GM10266 (cell line): ENCODE measurements around the gene TET2.
"Not testable (repeated sequence)": the region's sequence is repeated elsewhere in the genome, so short reads cannot be mapped to it uniquely, and the experiment has no call there.

ENCODE experiments used
- DNase-seq: peaks from one replicate; pipeline ENCODE4 v3.0.0; 2012; ENCODE audit errors: extremely low spot score
- TF ChIP-seq, protein P1 (sequence below): IDR thresholded peaks from 2 replicates; pipeline ENCODE4 v1.5.1; 2012; ENCODE audit warnings: mild to moderate bottlenecking, low read depth; ENCODE audit not compliant: control insufficient read depth, insufficient read depth; ENCODE audit errors: missing control alignments

Gene TET2

DNA sequence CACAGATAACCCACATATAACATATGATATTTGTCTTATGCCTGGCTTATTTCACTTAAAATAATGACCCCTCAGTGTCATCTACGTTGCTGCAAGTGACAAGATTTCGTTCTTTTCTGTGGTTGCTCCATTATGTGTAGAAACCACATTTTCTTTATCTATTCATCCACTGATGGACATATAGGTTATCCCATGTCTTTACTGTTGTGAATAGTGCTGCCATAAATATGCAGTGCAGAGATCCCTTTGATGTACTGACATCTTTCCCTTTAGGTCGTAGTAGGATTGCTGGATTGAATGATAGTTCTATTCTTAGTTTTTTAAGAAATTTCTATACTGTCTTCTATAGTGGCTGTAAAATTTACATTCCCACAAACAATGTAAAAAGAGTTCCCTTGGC lies 135.8 kb downstream of the TET2 start:
- TF ChIP-seq, protein P1, sequence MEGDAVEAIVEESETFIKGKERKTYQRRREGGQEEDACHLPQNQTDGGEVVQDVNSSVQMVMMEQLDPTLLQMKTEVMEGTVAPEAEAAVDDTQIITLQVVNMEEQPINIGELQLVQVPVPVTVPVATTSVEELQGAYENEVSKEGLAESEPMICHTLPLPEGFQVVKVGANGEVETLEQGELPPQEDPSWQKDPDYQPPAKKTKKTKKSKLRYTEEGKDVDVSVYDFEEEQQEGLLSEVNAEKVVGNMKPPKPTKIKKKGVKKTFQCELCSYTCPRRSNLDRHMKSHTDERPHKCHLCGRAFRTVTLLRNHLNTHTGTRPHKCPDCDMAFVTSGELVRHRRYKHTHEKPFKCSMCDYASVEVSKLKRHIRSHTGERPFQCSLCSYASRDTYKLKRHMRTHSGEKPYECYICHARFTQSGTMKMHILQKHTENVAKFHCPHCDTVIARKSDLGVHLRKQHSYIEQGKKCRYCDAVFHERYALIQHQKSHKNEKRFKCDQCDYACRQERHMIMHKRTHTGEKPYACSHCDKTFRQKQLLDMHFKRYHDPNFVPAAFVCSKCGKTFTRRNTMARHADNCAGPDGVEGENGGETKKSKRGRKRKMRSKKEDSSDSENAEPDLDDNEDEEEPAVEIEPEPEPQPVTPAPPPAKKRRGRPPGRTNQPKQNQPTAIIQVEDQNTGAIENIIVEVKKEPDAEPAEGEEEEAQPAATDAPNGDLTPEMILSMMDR = no peak
- DNase-seq = no peak

DNA sequence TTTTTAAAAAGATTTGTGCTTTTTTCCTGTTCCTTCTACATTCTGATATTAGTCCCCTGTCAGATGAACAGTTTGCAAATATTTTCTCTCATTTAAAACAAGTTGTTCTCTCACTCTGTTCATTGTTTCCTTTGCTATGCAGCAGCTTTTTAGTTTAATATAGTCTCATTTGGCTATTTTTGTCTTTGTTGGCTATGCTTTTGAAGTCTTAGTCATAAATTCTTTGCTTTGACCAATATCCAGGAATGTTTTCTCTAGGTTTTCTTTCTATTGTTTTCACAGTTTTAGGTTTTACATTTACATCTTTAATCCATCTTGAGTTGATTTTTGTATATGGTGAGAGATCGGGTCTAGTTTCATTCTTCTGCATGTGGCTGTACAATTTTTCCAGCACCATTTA lies 136.8 kb downstream of the TET2 start:
- DNase-seq = no peak
- TF ChIP-seq, protein P1 = no peak

DNA sequence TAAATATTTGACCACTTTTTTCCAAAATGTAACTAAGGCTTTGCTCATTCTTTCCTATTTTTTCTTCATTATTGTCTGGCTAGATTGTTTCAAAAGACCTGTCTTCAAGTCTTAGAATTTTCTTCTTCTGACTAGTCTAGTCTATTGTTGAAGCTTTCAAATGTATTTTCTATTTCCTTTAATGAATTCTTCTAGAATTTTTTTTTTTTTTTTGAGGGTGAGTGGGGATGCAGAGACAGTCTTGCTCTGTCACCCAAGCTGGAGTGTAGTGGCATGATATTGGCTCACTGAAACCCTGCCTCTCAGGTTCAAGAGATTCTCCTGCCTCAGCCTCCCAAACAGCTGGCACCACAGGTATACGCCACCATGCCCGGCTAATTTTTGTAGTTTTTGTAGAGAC lies 141.4 kb downstream of the TET2 start:
- DNase-seq = no peak
- TF ChIP-seq, protein P1 = no peak

DNA sequence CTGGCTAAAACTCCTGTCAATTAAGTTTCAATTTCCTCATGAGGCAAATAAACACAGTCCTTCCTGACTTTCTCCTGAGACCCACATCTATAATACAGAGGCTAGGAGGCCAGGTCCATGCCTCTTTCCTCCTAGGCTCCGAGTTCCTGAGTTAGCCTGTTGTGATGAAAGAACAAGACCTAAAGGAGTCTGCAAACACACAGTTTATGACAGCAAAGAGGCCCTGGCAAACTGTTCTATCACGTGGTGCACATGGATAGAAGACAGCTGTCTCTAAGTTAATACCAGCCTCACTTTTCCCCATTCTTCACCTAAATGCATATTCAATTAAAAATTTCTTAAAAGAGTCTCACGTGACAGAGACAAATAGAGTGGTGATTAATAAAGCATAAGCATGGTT lies 145.2 kb downstream of the TET2 start:
- TF ChIP-seq, protein P1 = no peak
- DNase-seq = no peak

DNA sequence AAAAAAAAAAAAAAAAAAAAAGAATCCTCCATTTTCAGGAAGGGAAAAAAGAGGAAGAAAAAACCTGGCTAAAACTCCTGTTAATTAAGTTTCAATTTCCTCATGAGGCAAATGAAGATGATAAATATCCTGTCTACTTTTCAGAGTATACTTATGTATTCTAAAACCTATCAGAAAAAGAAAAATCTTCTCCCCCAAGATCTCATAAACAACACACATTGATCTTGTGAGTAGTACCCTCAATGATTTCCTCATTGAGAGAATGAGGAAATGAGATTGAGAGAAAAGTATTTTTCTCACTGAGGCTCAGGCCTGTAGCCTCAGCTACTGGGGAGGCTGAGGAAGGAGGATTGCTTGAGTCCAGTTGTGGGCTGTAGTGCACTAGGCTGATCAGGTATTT lies 146.7 kb downstream of the TET2 start:
- TF ChIP-seq, protein P1 = no peak

GRCh38 chr4:105296672-105297071 lies 150.0 kb downstream of the TET2 start:
- TF ChIP-seq, protein P1 = no peak
- no peak for DNase-seq

More for the DNA sequence above, 146.7 kb downstream of the TET2 start:
- DNase-seq = no peak

DNA sequence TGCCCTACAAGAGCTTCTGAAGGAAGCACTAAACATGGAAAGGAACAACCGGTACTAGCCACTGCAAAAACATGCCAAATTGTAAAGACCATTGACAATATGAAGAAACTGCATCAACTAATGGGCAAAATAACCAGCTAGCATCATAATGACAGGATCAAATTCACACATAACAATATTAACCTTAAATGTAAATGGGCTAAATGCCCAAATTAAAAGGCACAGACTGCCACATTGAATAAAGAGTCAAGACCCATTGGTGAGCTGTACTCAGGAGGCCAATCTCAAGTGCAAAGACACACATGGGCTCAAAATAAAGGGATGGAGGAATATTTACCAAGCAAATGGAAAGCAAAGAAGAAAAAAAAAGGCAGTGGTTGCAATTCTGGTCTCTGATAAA lies 152.4 kb downstream of the TET2 start:
- DNase-seq = not testable (repeated sequence)

- TF ChIP-seq, protein P1 = no peak
Observed at GRCh38 chr4:105304085-105304484, 157.4 kb downstream of the TET2 start.

More at GRCh38 chr4:105304085-105304484, 157.4 kb downstream of the TET2 start:
- DNase-seq = no peak
